GM23338 (cell line): Measurements from ENCODE around the gene OTOR. TPM values are rescaled to one million over a fixed set of nuclear protein-coding genes. Genes with fewer than 3 reads are reported as not detected.

Source experiments
- ATAC-seq: fragments of 200-7000 bp; cut with Tn5 transposase; 3 replicates; pipeline ENCODE4 v1.9.1; 2020
- DNase-seq: peaks from one replicate; pipeline ENCODE4 v3.0.0-alpha.2; 2015; ENCODE audit warnings: low spot score
- H2AFZ ChIP-seq: fragments of 200-600 bp; sonication (generic); 2 replicates; pipeline ENCODE4 v1.8.0; 2016; ENCODE audit warnings: antibody characterized with exemption, mild to moderate bottlenecking, moderate library complexity
- H3F3A ChIP-seq: fragments of 200-600 bp; sonication (generic); replicated peaks from 2 replicates; pipeline ENCODE4 v1.8.0; 2017; ENCODE audit warnings: antibody characterized with exemption, mixed run types, low read depth
- H3K27ac ChIP-seq: fragments of 200-600 bp; sonication (generic); 2 replicates; pipeline ENCODE4 v1.6.1; 2016; ENCODE audit warnings: low read depth
- H3K27me3 ChIP-seq: fragments of 200-600 bp; sonication (generic); 2 replicates; pipeline ENCODE4 v1.8.0; 2016; ENCODE audit warnings: mild to moderate bottlenecking, mixed run types, moderate library complexity; ENCODE audit not compliant: insufficient read depth
- H3K36me3 ChIP-seq: fragments of 200-600 bp; sonication (generic); 2 replicates; pipeline ENCODE4 v1.8.0; 2016; ENCODE audit warnings: mild to moderate bottlenecking; ENCODE audit not compliant: insufficient read depth
- H3K4me1 ChIP-seq: fragments of 200-600 bp; sonication (generic); 2 replicates; pipeline ENCODE4 v1.8.0; 2016; ENCODE audit warnings: mild to moderate bottlenecking, moderate library complexity; ENCODE audit not compliant: insufficient read depth
- H3K4me2 ChIP-seq: fragments of 200-600 bp; sonication (generic); 2 replicates; pipeline ENCODE4 v1.7.1; 2017; ENCODE audit warnings: mixed run types
- H3K4me3 ChIP-seq: fragments of 200-600 bp; sonication (generic); 2 replicates; pipeline ENCODE4 v1.6.1; 2016; ENCODE audit warnings: mixed run types
- H3K79me2 ChIP-seq: fragments of 200-600 bp; sonication (generic); replicated peaks from 2 replicates; pipeline ENCODE4 v1.8.0; 2017; ENCODE audit warnings: mild to moderate bottlenecking; ENCODE audit not compliant: insufficient read depth
- H3K9me2 ChIP-seq: fragments of 200-600 bp; sonication (generic); 2 replicates; pipeline ENCODE4 v1.8.0; 2017; ENCODE audit not compliant: insufficient read depth
- H4K20me1 ChIP-seq: fragments of 200-600 bp; sonication (generic); replicated peaks from 2 replicates; pipeline ENCODE4 v1.8.0; 2017; ENCODE audit warnings: mild to moderate bottlenecking; ENCODE audit not compliant: insufficient read depth
- H3K27ac Mint-ChIP-seq: 2 replicates; pipeline ENCODE4 v1.8.0; 2020; ENCODE audit warnings: inconsistent platforms, mild to moderate bottlenecking, moderate library complexity, mixed read lengths
- H3K27me3 Mint-ChIP-seq: 3 replicates; pipeline ENCODE4 v1.8.0; 2022; ENCODE audit warnings: low read depth, mild to moderate bottlenecking, moderate library complexity, mixed read lengths, inconsistent platforms; ENCODE audit not compliant: insufficient read depth, poor library complexity
- H3K36me3 Mint-ChIP-seq: 3 replicates; pipeline ENCODE4 v1.8.0; 2021; ENCODE audit warnings: low read depth, mild to moderate bottlenecking, inconsistent platforms, moderate library complexity, mixed read lengths
- H3K4me1 Mint-ChIP-seq: 3 replicates; pipeline ENCODE4 v1.8.0; 2020; ENCODE audit warnings: mild to moderate bottlenecking, inconsistent platforms, mixed read lengths
- H3K4me3 Mint-ChIP-seq: 3 replicates; pipeline ENCODE4 v1.8.0; 2021; ENCODE audit warnings: moderate library complexity, mild to moderate bottlenecking, inconsistent platforms, mixed read lengths
- H3K9me3 Mint-ChIP-seq: 3 replicates; pipeline ENCODE4 v1.8.0; 2020; ENCODE audit warnings: moderate library complexity, mild to moderate bottlenecking, inconsistent platforms, mixed read lengths
- CREB1 ChIP-seq: fragments of 250-450 bp; sonication (Bioruptor Pico); IDR thresholded peaks from 2 replicates; pipeline ENCODE4 v1.5.0; 2020; ENCODE audit warnings: low read depth, mild to moderate bottlenecking, moderate library complexity
- ETS1 ChIP-seq: IDR thresholded peaks from 2 replicates; pipeline ENCODE4 v1.6.1; 2016; ENCODE audit warnings: antibody characterized with exemption
- EZH2 ChIP-seq: fragments of 200-600 bp; sonication (generic); IDR thresholded peaks from one replicate; pipeline ENCODE4 v1.8.0; 2017; ENCODE audit warnings: antibody characterized with exemption, mild to moderate bottlenecking, low read depth; ENCODE audit not compliant: unreplicated experiment
- EZH2phosphoT487 ChIP-seq: fragments of 200-600 bp; sonication (generic); IDR thresholded peaks from one replicate; pipeline ENCODE4 v1.8.1; 2018; ENCODE audit warnings: antibody characterized with exemption; ENCODE audit not compliant: unreplicated experiment
- JUNB ChIP-seq: IDR thresholded peaks from one replicate; pipeline ENCODE4 v1.6.1; 2016; ENCODE audit warnings: antibody characterized with exemption; ENCODE audit not compliant: unreplicated experiment
- NANOG ChIP-seq: IDR thresholded peaks from 2 replicates; pipeline ENCODE4 v1.6.1; 2016; ENCODE audit warnings: antibody characterized with exemption, borderline replicate concordance
- POLR2AphosphoS5 ChIP-seq: IDR thresholded peaks from 2 replicates; pipeline ENCODE4 v1.6.1; 2016; ENCODE audit warnings: antibody characterized with exemption, low read depth
- ZNF114 ChIP-seq: fragments of 250-450 bp; sonication (Bioruptor Pico); IDR thresholded peaks from 2 replicates; pipeline ENCODE4 v1.5.0; 2020; ENCODE audit warnings: mild to moderate bottlenecking, moderate library complexity
- ZNF331 ChIP-seq: fragments of 250-450 bp; sonication (Bioruptor Pico); IDR thresholded peaks from 2 replicates; pipeline ENCODE4 v1.5.0; 2020; ENCODE audit warnings: low read depth, mild to moderate bottlenecking, moderate library complexity
- ZNF462 ChIP-seq: fragments of 250-450 bp; sonication (Bioruptor Pico); IDR thresholded peaks from 2 replicates; pipeline ENCODE4 v1.5.0; 2020; ENCODE audit warnings: mild to moderate bottlenecking, moderate library complexity
- polyA plus RNA-seq: library from polyadenylated mRNA; unstranded; fragments of >200 nt; fragmentation: Nextera tagmentation; extraction: Ambion mirVana; gene quantifications from 2 replicates; pipeline ENCODE4 v1.2.1, GENCODE V29; 2016
- total RNA-seq: library from RNA; depleted of rRNA; stranded (reverse); fragments of >200 nt; shearing (Covaris generic); gene quantifications from 2 replicates; pipeline ENCODE4 v1.2.3, GENCODE V29; 2014
- TF ChIP-seq, protein P1 (sequence below): IDR thresholded peaks from one replicate; pipeline ENCODE4 v1.6.1; 2018; ENCODE audit warnings: antibody characterized with exemption; ENCODE audit not compliant: unreplicated experiment

Gene OTOR
- total and polyA plus RNA-seq, 2 experiments from 2014 or later: not detected

- Histone ChIP-seq H3K27me3 (no peaks in the 10 kb centered on the region), H3K27ac (no peak overlapping the region), H3F3A (no peaks in the 10 kb centered on the region), H3K4me1 (no peaks in the 10 kb centered on the region), H3K4me3 (no peak overlapping the region), H3K9me2 (peaks cover 4% of the 10 kb centered on the region), H3K4me2 (no peak overlapping the region), H4K20me1 (no peaks in the 10 kb centered on the region), H3K36me3 (no peaks in the 10 kb centered on the region), H3K79me2 (no peaks in the 10 kb centered on the region), H2AFZ (no peak overlapping the region)
- Mint-ChIP-seq H3K4me1 (peaks cover 3% of the 10 kb centered on the region; the same call in 1 of the 3 replicates), H3K27ac (no peak overlapping the region), H3K36me3 (0 out of 3 replicates have a peak, but pooled peaks cover 6% of the 10 kb centered on the region), H3K27me3 (no peaks in the 10 kb centered on the region), H3K4me3 (no peak overlapping the region), H3K9me3 (peaks cover 19% of the 10 kb centered on the region)
- no peak for ATAC-seq
- DNase-seq: no peak
- no peak for TF ChIP-seq EZH2
- TF ChIP-seq EZH2phosphoT487: no peak
- TF ChIP-seq CREB1 (CRISPR knock-in tag): no peak
- no peak for TF ChIP-seq NANOG
- TF ChIP-seq POLR2AphosphoS5: no peak
- TF ChIP-seq ZNF114 (CRISPR knock-in tag): no peak
These were observed 23.1 kb downstream of the OTOR start for GRCh38 chr20:16771213-16771612.

- H3K27me3 Mint-ChIP-seq: no peaks in the 10 kb centered on the region
- Histone ChIP-seq H3K4me1 (no peaks in the 10 kb centered on the region), H2AFZ (no peak overlapping the region), H3K27me3 (no peaks in the 10 kb centered on the region), H3K9me2 (peaks cover 4% of the 10 kb centered on the region; the same call in 1 of the 2 replicates), H3K27ac (no peak overlapping the region), H3F3A (no peaks in the 10 kb centered on the region), H3K4me2 (no peak overlapping the region), H3K4me3 (no peak overlapping the region), H4K20me1 (no peaks in the 10 kb centered on the region), H3K36me3 (no peaks in the 10 kb centered on the region), H3K79me2 (no peaks in the 10 kb centered on the region)
- H3K27ac Mint-ChIP-seq: no peak overlapping the region
- DNase-seq: no peak
- peaks cover 25% of the 10 kb centered on the region for H3K9me3 Mint-ChIP-seq
- peaks cover 3% of the 10 kb centered on the region; the same call in 1 of the 3 replicates for H3K4me1 Mint-ChIP-seq
- ATAC-seq: no peak
- H3K4me3 Mint-ChIP-seq: no peak overlapping the region
- H3K36me3 Mint-ChIP-seq: peaks cover 11% of the 10 kb centered on the region; the same call in 1 of the 3 replicates
- TF ChIP-seq ETS1 (no peak), ZNF462 (CRISPR knock-in tag) (no peak), POLR2AphosphoS5 (no peak), JUNB (no peak), EZH2 (no peak), NANOG (no peak), ZNF331 (no peak), EZH2phosphoT487 (no peak)
- TF ChIP-seq, protein P1, sequence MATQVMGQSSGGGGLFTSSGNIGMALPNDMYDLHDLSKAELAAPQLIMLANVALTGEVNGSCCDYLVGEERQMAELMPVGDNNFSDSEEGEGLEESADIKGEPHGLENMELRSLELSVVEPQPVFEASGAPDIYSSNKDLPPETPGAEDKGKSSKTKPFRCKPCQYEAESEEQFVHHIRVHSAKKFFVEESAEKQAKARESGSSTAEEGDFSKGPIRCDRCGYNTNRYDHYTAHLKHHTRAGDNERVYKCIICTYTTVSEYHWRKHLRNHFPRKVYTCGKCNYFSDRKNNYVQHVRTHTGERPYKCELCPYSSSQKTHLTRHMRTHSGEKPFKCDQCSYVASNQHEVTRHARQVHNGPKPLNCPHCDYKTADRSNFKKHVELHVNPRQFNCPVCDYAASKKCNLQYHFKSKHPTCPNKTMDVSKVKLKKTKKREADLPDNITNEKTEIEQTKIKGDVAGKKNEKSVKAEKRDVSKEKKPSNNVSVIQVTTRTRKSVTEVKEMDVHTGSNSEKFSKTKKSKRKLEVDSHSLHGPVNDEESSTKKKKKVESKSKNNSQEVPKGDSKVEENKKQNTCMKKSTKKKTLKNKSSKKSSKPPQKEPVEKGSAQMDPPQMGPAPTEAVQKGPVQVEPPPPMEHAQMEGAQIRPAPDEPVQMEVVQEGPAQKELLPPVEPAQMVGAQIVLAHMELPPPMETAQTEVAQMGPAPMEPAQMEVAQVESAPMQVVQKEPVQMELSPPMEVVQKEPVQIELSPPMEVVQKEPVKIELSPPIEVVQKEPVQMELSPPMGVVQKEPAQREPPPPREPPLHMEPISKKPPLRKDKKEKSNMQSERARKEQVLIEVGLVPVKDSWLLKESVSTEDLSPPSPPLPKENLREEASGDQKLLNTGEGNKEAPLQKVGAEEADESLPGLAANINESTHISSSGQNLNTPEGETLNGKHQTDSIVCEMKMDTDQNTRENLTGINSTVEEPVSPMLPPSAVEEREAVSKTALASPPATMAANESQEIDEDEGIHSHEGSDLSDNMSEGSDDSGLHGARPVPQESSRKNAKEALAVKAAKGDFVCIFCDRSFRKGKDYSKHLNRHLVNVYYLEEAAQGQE: no peak
These were observed 27.8 kb downstream of the OTOR start for GRCh38 chr20:16775961-16776360.
